NCI-H2171 treated with DMSO at 0.1 percent for 48 hours (cell line): ENCODE measurements around the gene PSMB1.

ENCODE experiments used
- DNase-seq: peaks from one replicate; lab custom pipeline; 2025; lab: John Stamatoyannopoulos, UW

The PSMB1 gene

DNA sequence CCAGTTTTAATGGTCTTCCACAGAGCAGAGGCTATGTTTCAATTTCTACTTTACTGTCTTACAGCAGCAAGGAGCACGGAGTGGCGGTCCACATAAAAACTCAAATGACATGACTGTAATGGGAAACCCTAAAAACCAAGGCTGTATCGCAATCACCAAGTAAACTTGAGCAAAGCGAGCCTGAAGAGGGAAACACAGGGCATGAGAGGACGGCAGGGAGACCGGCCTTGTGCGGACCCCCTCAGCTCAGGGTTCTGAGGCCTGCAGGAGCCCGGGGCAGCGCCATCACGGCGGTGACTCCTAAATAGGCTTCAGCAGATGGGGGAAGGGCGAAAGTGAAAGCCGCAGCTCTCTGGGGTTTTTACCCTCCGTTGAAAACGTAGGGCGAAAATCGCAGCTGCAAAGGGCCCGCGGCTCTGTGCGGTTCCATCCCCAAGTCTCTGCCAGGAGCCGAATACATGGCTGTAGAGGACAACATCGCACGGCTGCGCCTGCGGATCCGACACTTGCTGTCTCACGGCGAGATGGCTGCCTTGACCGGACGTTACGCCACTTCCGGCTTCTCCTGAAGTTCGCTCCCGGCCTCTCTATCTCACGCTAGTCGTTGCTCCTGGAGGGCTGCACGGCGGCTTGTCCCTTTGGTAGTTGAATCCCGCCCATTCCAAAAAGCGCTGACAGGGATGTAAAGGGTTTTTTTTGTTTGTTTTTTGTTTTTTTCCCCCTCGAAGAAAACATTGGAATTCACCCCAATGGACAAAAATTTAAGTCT lies at the start of gene PSMB1:
PSMB1 (minus strand) TSS at position 543 of the 769 bp plus-strand sequence; CDS start at position 478, 65 bp downstream.
- DNase-seq: peak; percentile 91

DNA sequence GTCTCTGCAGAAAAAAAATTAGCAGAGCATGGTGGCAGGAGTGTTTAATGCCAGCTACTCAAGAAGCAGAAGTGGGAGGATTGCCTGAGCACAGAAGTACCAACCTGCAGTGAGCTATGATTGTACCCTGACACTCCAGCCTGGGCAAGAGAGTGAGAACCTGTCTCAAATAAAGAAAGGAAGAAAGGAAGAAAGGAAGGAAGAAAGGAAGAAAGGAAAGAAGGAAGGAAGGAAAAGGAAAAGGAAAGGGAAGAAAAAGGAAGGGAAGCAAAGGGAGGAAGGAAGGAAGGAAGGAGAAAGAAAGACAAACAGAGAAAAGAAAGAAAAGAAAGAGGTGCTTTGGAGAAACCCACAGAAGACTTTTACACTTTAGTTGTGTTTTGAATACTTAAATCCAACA lies 44.2 kb upstream of the PSMB1 start:
- no peak for DNase-seq

GRCh38 chr6:170596426-170596825 lies 43.3 kb upstream of the PSMB1 start:
- no peak for DNase-seq

DNA sequence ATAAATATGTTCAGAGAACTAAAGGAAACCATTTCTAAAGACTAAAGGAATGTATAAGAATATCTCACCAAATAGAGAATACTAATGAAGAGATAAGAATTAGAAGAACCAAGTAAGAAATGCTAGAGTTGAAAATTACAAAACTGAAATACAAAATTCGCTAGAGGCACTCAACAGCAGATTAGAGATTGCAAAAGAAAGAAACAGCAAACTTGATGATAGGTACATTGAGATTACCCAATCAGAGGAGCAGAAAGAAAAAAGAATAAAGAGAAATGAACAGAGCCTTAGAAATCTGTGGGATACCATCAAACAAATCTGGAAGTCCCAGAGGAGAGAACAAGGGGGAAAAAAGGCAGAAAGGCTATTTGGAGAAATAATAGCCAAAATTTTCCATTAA lies 37.6 kb upstream of the PSMB1 start:
- no peak for DNase-seq

GRCh38 chr6:170584954-170585498 lies 31.9 kb upstream of the PSMB1 start:
- DNase-seq: no peak

DNA sequence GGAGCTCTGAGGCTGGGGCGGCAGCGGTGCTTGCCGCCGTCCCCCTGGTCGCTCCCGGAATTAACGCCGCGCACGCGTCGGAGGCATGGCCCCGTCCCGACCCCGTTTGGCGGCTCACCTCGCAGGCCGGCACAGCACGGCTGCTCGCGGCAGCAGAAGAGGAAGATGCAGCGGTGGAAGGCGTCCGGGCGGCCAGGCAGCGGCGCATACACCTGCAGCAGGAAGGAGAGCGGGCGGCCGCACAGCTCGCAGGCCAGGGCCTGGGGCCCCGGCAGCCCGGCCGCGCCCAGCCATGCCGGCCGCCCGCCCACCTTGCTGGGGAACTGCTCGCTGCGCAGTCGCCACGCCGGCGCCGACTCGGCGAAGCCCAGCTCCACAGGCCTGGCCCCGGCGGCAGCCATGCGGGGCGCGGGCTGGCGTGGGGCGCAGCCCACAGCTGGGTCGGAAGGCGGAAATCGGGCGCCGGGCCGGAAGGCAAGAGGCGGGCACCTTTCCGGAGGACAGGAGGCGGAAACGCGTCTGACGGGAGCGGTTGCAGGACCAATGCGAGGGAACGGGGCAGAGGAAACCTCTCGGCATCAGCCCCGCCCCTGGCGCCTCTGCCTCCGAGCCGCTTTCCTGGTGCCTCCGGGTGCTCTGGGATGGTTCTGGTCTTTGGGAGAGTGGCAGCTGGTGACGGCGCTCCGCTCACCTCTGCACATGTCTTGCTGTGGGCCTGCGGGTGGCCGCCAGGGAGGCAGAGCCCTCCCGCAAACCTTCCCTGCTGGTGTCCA lies 31.3 kb upstream of the PSMB1 start, which contains the start of gene PDCD2:
PDCD2 (minus strand) TSS at position 457 of the 773 bp plus-strand sequence; CDS start at position 401, 56 bp downstream.
- DNase-seq: peak; percentile 95

DNA sequence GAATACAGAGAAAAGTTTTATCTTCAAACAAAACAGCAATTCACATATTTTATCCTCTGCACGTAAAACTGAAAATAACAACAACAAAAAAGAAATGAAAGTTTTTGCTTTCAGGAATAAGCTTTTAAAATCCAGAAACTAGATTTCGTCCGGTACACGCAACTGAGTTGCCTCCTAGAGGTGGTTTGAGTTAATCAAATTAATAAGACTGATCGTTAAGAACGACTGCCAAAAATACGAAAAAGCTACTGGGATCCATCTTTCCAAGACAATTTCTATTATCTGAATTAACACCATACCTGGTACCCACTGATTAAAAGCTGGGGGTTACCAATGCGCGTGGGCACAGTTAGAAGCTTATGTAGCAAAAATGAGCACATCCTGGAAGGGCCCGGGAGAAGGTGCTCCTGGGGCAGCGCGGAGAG lies 30.7 kb upstream of the PSMB1 start:
- no peak for DNase-seq

GRCh38 chr6:170578909-170579308 lies 25.8 kb upstream of the PSMB1 start:
- no peak for DNase-seq

DNA sequence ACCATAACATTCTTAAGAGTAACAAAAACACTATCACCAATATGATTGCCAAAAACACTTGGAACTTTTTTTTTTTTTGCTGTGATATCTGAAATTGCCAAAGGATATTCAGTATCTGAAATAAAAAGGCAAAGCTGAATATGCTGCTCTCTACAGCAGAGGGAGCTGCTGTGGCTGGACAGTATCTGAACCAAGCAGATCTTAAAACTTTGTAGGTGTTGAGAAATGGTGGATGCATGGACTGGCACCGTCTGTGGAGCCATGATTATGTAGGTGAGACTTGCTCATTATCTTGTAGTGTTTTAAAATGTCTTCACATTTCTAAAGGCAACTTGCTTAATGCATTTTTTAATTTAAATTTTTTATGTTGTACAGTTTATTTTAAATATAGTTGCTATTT lies 22.1 kb upstream of the PSMB1 start:
- DNase-seq: no peak

DNA sequence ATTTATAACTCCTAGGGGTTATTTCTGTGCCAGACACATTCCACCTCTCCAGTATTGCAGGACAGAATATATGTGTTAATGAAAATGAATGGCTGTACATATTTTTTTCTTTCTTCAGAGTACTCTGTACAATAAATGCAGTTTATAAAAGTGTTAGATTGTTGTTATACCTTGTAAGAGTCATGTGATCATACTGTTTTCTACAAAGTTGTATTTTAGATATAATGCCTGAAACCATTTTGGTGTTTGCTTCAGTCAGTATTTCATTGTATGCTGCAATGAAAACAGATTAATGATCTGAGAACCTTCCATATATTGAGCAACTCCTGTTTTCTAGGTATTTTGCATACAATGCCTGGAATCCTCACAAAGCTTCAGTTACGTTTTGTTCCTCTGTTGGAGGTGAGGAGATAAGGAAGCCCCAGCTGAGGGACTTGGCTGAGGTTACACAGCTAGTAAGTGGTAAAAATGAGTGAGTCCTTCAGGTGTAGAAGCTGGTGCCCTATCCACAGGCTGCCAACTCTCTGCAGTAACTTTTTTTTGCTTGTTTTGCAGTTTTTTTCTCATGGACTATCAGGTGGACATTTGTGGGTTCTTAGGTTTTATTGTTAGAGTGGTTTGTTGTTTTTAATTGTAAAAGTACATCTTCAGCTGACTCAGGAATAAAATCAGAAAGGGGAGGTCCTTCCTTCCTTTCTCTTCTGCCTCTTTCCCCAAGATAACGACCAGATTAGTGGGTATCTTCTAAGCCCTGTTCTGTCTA lies 19.8 kb upstream of the PSMB1 start:
- DNase-seq: no peak

DNA sequence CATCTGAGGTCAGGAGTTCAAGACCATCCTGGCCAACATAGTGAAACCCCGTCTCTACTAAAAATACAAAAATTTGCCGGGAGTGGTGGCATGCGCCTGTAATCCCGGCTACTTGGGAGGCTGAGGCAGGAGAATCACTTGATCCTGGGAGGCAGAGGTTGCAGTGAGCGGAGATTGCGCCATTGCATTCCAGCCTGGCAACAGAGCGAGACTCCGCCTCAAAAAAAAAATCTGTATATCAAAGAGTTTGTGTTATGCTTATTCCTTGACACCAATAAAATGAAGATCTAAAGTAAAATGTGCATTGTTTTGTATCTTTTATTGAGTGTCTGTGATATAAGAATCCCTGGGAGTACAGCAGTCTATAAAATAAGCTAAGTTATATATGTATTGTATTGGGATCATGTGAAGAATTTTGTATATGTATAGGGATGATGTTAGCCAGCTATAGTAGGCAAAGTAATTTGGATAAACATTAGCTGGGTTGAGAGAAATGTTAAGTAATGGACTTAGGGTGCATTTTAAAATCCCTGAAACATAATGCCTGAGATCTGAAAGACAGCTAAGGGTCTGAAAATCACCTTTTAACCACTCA lies 11.9 kb upstream of the PSMB1 start:
- DNase-seq: no peak

DNA sequence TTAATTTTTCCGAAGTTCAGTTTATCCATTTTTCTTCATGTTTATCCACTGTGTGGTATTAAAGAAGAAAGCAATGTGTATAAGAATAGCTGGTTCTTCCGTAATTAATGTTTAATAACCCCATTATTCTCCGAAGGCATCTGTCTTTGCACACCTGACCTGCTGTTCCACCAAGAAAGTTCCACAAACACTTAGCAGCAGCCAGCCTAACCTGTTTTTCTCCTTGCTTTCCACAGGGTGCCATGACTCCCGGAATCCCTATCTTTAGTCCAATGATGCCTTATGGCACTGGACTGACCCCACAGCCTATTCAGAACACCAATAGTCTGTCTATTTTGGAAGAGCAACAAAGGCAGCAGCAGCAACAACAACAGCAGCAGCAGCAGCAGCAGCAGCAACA lies 8.4 kb upstream of the PSMB1 start:
- DNase-seq: no peak

- no peak for DNase-seq
Observed at GRCh38 chr6:170555305-170555704, 2.2 kb upstream of the PSMB1 start.

GRCh38 chr6:170554796-170555137 lies 1.7 kb upstream of the PSMB1 start:
- DNase-seq: no peak

- DNase-seq: peak; percentile 99
Observed at GRCh38 chr6:170554013-170554795, 1.1 kb upstream of the PSMB1 start, which contains the start of gene TBP. Gene TBP (plus strand): TSS chr6:170554369. CDS start chr6:170557030, 2,661 bp downstream.

DNA sequence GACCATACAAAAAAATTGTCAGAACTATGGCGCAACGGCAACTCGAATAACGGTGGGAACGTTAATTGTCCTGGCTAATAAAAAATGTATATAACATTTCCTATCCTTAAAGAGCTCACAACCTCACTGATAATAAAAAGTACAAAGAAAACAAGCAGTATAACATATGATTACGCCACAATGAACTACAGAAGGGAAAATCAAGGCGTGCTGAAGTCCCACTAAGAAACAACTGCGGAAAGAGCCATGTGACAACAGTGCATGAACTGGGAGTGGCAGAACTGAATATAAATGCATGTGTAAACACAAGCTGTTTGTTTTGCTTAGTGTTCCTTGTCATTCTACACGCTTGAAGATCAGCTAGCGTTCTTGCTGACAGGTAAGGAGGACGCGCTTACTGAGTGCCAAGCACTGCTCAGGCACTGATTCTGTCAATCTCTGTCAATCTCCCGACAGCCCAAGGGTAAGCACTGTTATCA lies 466 bp upstream of the PSMB1 start:
- peak; percentile 80 for DNase-seq

- no peak for DNase-seq
Observed at GRCh38 chr6:170545405-170545804, 7.7 kb downstream of the PSMB1 start.

DNA sequence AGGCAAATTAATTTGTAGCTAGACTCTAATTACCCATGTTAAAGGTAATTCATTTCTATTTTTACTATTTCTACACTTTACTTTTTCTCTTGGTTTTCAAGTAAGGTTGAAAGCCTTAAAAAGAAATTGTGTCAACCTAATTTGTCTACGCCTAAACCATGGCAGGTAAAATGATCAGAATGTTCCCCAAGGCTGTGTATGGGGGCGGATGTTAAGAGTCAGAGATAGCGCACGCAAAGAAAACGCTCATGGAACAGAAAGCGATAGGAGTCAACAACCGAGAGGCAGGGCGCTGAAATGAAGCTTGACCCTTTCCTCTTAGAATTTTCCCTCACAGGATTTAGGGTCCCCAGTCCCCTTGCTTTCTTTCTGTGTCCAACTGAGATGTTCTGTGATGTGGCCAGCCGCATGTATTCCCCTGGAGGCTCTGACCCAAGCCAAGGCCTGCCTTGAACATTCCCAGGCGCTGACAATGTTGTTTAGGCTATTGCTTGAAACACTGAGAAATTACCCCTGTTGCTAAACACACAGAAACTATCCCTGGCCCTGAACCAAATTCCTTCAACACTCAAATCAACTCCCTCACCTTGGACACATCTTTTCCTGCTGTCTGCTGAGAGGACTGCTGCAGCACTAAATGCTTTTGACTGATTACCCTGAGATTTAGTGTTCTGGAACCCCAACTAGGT lies 10.9 kb downstream of the PSMB1 start:
- DNase-seq: no peak

- DNase-seq: no peak
Observed at GRCh38 chr6:170537329-170537728, 15.8 kb downstream of the PSMB1 start.

GRCh38 chr6:170536671-170537070 lies 16.4 kb downstream of the PSMB1 start:
- no peak for DNase-seq
